Natural killer cell treated with Interleukin-12 subunit alpha and Interleukin-12 subunit beta and Interleukin-15 and Interleukin-18, amount 100 ng/mL, for 72 hours (primary cell): Measurements from ENCODE around the gene CAV1. TPM values are rescaled to one million over a fixed set of nuclear protein-coding genes. Genes with fewer than 3 reads are reported as not detected.
A peak's percentile ranks its signal among the peaks of the same experiment; 100 is the strongest.

Experiments
- ATAC-seq, 2 donors: fragments of 150-1000 bp; cut with Tn5 transposase in 1 of 2; sonication (Bioruptor Pico), chemical (Tn5 transposase) in 1 of 2; 2 replicates each; pipeline ENCODE4 v1.10.0; 2021
- DNase-seq: peaks from one replicate; pipeline ENCODE4 v3.0.0; 2022; ENCODE audit warnings: low spot score
- H3K27ac Mint-ChIP-seq, 2 donors: 1 replicate in 1 of 2; 2 replicates in 1 of 2; pipeline ENCODE4 v1.8.0; 2022; ENCODE audit warnings: mixed read lengths in 2 of 2, mild to moderate bottlenecking in 1 of 2, moderate library complexity in 1 of 2
- H3K27me3 Mint-ChIP-seq, 2 donors: 1 replicate in 1 of 2; 2 replicates in 1 of 2; pipeline ENCODE4 v1.8.0; 2022; ENCODE audit warnings: mixed read lengths in 2 of 2
- H3K36me3 Mint-ChIP-seq: one replicate; pipeline ENCODE4 v1.8.0; 2022; ENCODE audit warnings: mixed read lengths
- H3K4me1 Mint-ChIP-seq, 2 donors: 1 replicate in 1 of 2; 2 replicates in 1 of 2; pipeline ENCODE4 v1.8.0; 2022; ENCODE audit warnings: low read depth in 2 of 2, mixed read lengths in 2 of 2, mild to moderate bottlenecking in 1 of 2
- H3K4me3 Mint-ChIP-seq: one replicate; pipeline ENCODE4 v1.8.0; 2022; ENCODE audit warnings: mixed read lengths
- H3K9me3 Mint-ChIP-seq: 2 replicates; pipeline ENCODE4 v1.8.0; 2022; ENCODE audit warnings: mixed read lengths
- total RNA-seq, 2 donors: library from RNA; stranded (reverse); gene quantifications; one replicate each; pipeline ENCODE4 v1.2.3, GENCODE V29; 2022

CAV1 gene
- total RNA-seq, 2 donors from 2014 or later = not detected

DNA sequence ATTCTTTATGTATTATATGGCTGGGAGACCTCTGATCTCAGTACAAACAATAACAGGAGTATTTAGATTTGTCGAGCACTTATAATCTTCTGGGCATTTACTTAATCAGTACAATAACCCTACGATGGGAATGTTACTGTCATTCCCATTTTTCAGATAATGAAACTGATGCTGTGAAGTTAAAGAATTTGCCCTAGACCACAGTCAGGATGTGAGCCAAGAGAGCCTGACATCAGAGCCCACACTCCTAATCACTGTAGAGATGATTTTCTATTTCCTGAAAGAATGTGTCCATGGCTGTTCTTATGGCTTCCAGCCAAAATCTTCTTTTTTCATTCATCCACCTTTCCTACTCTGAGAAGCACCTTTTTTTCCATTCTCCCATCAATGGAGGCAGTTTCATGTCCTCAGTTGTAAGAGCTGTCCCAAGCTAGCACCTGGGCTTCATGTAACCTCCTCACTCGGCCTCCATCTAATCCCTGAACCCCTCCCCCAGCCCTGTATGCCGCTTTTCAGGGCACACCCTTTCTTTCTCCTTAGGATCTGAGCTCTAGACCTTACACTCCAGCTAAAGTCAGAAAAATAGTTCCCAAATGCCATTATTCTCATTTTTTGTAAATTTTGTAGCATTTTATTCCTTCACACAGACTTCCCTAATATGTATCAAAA is 12.2 kb upstream of the CAV1 start:
- DNase-seq = no peak
- Mint-ChIP-seq H3K27ac (peak overlapping the region in 1 of 2 donors; percentile 81), H3K27me3 (peaks cover 7 to 23% of the 10 kb centered on the region in 2 donors), H3K4me3 (peak overlapping the region; percentile 96), H3K36me3 (no peaks in the 10 kb centered on the region), H3K4me1 (peaks cover 16 to 24% of the 10 kb centered on the region in 2 donors), H3K9me3 (no peaks in the 10 kb centered on the region)
- ATAC-seq = no peak

DNA sequence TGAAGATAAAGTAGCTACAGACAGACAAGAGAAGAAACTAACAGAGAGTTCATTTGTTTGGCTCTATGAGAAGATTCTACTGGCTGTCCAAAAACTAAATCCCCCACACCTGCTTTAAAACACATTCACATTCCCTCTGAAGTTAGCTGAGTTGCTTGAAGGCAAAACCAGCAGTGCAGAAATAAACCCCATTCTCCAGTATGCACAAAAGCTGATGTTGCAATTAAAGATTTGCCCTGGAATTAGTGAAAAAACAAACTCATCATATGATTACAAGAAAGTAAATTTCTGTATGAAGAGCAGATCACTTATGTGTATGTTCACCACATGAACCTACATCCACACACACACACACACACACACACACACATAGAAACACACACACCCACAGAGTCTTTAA is 9.3 kb upstream of the CAV1 start:
- H3K27ac Mint-ChIP-seq = no peak overlapping the region
- ATAC-seq (no peak), DNase-seq (no peak)
- no peaks in the 10 kb centered on the region for H3K9me3 Mint-ChIP-seq
- no peaks in the 10 kb centered on the region for H3K36me3 Mint-ChIP-seq
- peaks cover 16 to 24% of the 10 kb centered on the region in 2 donors for H3K4me1 Mint-ChIP-seq
- H3K4me3 Mint-ChIP-seq = no peak overlapping the region
- peaks cover 12 to 24% of the 10 kb centered on the region in 2 donors for H3K27me3 Mint-ChIP-seq

DNA sequence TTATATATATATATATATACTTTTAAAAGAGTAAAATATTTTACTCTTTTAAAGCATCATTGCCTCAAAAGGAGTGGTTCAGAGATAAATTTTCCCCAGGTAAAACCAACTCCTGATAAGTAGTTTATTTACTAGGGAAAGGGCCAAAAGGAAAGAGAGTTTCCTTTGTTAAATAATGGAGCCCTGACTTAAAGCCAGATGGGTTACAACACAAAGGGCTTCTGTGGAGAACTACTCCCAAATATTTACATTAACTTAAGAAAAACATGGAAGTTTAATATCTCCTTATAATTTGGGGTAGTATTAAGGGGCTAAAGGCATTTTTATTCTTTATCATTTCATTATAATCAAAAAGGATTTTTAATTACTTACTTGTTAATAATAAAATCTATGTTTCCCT is 8.5 kb upstream of the CAV1 start:
- no peaks in the 10 kb centered on the region for H3K9me3 Mint-ChIP-seq
- ATAC-seq (no peak), DNase-seq (no peak)
- peaks cover 15 to 26% of the 10 kb centered on the region in 2 donors for H3K27me3 Mint-ChIP-seq
- no peak overlapping the region for H3K4me3 Mint-ChIP-seq
- peaks cover 12 to 17% of the 10 kb centered on the region in 2 donors for H3K4me1 Mint-ChIP-seq
- H3K27ac Mint-ChIP-seq = no peak overlapping the region
- H3K36me3 Mint-ChIP-seq = no peaks in the 10 kb centered on the region

DNA sequence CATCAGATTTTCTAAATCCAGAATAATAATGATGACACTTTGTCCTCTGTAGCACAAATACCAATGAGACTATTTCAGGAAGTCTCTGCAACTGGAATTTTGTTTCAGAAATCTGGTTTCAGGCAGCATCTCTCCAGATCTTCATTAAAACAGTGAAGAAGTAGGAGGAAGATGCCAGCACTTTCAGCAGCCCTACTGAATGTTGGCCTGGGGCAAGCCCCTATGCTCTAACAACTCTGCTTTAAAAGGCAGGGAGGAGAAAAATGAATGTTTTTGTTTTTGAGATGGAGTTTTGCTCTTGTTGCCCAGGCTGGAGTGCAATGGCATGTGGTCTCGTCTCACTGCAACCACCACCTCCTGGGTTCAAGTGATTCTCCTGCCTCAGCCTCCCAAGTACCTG is 7.2 kb upstream of the CAV1 start:
- H3K27me3 Mint-ChIP-seq = peaks cover 26 to 27% of the 10 kb centered on the region in 2 donors

DNA sequence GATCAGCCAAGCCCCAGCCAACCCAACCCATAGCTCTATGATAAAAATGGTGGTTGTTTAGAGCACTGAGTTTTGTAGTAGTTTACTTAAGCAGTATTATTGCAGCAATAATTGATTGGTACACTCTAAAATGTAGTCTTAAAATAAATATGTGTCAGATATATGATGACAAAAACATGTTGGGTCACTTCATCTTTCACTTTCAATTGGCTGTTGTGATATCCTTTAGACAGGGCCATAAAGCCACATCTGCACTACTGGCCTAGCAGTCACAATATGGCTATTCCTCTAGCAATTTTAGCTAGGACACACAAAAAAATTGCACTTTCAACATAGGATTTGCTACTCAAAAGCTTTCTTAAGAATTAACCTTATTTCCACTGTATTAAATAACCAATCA is 5.9 kb upstream of the CAV1 start:
- H3K4me1 Mint-ChIP-seq = no peaks in the 10 kb centered on the region
- H3K27ac Mint-ChIP-seq = no peak overlapping the region
- DNase-seq (no peak), ATAC-seq (no peak)
- peaks cover 30 to 40% of the 10 kb centered on the region in 2 donors for H3K27me3 Mint-ChIP-seq
- peaks cover 5% of the 10 kb centered on the region for H3K36me3 Mint-ChIP-seq
- H3K4me3 Mint-ChIP-seq = no peak overlapping the region
- no peaks in the 10 kb centered on the region for H3K9me3 Mint-ChIP-seq

More for the DNA sequence above, 7.2 kb upstream of the CAV1 start:
- peaks cover 0 to 4% of the 10 kb centered on the region in 2 donors for H3K4me1 Mint-ChIP-seq
- DNase-seq = no peak
- no peaks in the 10 kb centered on the region for H3K9me3 Mint-ChIP-seq
- no peak overlapping the region for H3K4me3 Mint-ChIP-seq
- no peak for ATAC-seq
- H3K27ac Mint-ChIP-seq = no peak overlapping the region
- H3K36me3 Mint-ChIP-seq = peaks cover 1% of the 10 kb centered on the region

DNA sequence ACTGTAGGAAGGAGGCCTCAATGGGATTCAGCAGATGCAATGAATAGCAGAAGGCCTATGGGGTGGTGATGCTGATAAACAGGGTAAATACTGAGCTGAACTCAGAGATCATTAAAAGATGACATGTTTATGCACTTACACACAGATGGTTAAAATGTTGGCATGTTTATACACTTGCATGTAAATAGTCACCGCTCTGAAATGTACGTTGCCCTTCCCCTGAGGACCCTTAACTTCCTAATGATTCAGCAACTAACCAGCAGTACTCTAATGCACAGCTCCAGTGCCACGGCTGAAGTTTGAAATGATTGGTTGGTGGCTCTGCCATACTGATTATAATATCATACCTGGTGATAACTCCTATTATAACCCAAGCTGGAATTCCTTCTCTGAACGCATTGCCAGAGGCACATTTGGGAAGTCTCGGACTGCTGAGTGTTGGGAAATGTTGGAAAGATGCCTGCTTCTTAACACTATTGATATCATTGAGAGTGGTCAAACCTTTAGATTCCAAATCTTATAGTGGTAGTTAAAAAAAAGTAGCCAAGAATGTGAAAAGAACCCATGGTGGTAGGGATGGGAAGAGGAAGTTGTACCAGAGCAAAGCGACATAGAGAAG is 3.7 kb upstream of the CAV1 start:
- no peak overlapping the region for H3K4me3 Mint-ChIP-seq
- DNase-seq (no peak), ATAC-seq (no peak)
- H3K9me3 Mint-ChIP-seq = no peaks in the 10 kb centered on the region
- H3K4me1 Mint-ChIP-seq = peaks cover 11 to 14% of the 10 kb centered on the region in 2 donors
- H3K36me3 Mint-ChIP-seq = peaks cover 5% of the 10 kb centered on the region
- H3K27ac Mint-ChIP-seq = no peak overlapping the region
- H3K27me3 Mint-ChIP-seq = peaks cover 38 to 53% of the 10 kb centered on the region in 2 donors

DNA sequence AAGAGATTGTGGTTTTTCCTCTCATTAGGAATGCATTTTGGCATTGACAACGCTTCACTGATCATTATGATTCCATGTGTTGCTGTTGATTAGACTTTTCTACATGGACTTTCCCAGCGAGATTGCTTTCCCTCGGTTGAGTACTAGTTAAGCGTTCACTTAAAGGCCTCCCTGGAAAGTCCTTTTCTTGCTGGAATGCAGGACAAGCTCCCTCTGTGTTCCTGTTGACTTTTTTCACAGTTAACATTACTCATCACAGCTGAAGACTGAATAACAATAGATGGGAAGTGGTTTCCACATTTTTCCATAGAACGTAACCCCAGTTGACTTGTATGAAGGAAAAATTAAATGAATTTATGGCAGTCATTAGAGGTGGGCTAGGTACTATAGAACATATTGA is 2.6 kb upstream of the CAV1 start:
- H3K27ac Mint-ChIP-seq = no peak overlapping the region
- DNase-seq = no peak
- H3K36me3 Mint-ChIP-seq = peaks cover 5% of the 10 kb centered on the region
- no peak for ATAC-seq
- no peaks in the 10 kb centered on the region for H3K9me3 Mint-ChIP-seq
- peaks cover 14 to 18% of the 10 kb centered on the region in 2 donors for H3K4me1 Mint-ChIP-seq
- H3K4me3 Mint-ChIP-seq = no peak overlapping the region
- peaks cover 45 to 64% of the 10 kb centered on the region in 2 donors for H3K27me3 Mint-ChIP-seq

DNA sequence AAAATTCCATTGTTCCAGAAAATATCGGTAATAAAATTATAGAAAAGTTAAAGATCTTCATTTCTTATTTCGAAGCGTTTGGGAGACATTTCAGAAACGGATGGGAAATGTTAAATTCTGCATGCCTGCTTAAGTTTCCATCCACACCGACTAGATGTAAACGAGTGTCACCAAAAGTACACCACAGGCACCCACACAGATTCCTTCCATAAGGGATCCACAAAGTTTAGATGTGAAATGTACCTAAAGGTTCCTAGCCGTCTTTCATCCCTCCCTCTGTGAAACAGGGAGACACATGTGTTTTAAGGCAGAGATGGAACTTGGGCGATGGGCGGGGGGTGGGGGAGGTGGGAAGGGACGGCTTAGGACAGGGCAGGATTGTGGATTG is 621 bp upstream of the CAV1 start:
- peaks cover 5% of the 10 kb centered on the region for H3K36me3 Mint-ChIP-seq
- no peaks in the 10 kb centered on the region for H3K9me3 Mint-ChIP-seq
- no peak for DNase-seq
- no peak for ATAC-seq
- no peak overlapping the region for H3K27ac Mint-ChIP-seq
- peak overlapping the region; percentile 27 for H3K4me3 Mint-ChIP-seq
- H3K4me1 Mint-ChIP-seq = peaks cover 14 to 18% of the 10 kb centered on the region in 2 donors
- peaks cover 55 to 72% of the 10 kb centered on the region in 2 donors for H3K27me3 Mint-ChIP-seq

DNA sequence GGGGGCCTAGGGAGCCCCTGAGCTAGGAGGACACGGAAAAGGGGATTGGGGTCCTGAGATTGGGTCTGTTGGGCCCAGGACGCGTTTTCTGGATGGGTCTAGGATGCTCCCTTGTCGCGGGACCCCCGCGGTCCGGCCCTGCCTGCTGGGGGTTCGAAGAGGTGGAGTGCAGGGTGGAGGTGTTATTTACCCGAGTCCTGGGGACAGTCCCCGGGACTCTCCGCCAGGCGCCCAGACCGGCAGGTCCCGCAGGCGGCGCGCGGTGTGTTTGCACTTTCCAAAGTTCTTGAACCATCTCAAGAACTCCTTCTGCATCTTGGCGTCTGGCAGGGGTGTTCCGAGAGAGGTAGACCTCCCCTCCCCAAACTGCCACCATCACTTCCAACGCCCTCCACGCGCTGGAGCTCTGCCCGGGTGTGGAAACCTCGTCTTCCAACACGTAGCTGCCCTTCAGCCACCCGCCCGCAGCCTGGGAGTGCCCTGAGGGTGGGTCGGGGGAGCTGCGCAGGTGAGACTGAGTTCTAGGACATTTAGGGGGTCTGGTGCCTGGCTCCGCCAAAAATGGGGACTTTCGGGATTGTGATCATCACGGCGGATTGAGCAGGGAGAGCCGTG is 569 bp downstream of the CAV1 start:
- Mint-ChIP-seq H3K27me3 (peaks cover 48 to 68% of the 10 kb centered on the region in 2 donors), H3K9me3 (no peaks in the 10 kb centered on the region), H3K4me3 (peak overlapping the region; percentile 86), H3K4me1 (peaks cover 14 to 18% of the 10 kb centered on the region in 2 donors), H3K36me3 (peaks cover 5% of the 10 kb centered on the region), H3K27ac (no peak overlapping the region)
- no peak for DNase-seq
- peak; percentile 59 to 73 for ATAC-seq

DNA sequence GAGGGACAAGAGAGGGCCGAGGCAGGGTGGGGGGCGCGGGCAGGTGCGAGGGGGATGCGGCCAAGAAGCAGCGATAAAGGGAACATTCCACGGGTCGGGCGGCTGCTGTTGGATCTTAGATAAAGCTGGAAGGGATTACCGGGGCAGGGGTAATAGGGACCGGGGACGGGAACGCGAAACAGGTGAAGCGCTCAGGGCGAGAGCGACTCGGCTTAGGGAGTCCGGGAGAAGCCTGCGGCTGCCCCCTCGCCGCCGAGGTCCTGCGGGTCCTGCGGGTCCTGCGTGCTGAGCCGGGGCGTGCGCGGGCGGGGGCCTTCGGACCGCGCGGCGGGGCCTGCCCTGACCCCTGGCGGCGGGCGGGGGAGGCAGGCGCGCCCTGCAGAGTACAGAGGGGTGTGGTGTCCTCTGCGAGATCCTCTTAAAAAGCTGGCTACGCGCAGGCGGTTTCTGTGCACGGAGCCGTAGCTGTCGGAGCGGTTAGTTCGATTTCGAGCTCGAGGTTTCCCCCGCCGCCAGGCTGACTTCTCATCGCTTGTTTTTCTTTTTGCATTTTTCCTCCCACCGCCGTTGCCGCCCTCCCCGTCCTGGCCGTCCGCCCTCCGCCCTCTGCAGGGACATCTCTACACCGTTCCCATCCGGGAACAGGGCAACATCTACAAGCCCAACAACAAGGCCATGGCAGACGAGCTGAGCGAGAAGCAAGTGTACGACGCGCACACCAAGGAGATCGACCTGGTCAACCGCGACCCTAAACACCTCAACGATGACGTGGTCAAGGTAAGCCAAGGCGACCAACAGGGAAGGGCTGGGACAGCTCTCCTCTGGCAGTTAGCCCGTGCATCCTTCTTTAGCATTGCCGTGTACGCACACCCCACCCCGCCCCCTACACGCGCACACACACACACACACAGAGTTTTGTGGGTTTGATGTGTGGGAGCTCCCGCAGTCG is 1.4 kb downstream of the CAV1 start:
- no peaks in the 10 kb centered on the region for H3K9me3 Mint-ChIP-seq
- peaks cover 14 to 18% of the 10 kb centered on the region in 2 donors for H3K4me1 Mint-ChIP-seq
- no peak overlapping the region for H3K27ac Mint-ChIP-seq
- ATAC-seq (peak; percentile 95 to 96), DNase-seq (peak; percentile 77)
- peaks cover 5% of the 10 kb centered on the region for H3K36me3 Mint-ChIP-seq
- H3K4me3 Mint-ChIP-seq = peak overlapping the region; percentile 86
- H3K27me3 Mint-ChIP-seq = peaks cover 51 to 72% of the 10 kb centered on the region in 2 donors

DNA sequence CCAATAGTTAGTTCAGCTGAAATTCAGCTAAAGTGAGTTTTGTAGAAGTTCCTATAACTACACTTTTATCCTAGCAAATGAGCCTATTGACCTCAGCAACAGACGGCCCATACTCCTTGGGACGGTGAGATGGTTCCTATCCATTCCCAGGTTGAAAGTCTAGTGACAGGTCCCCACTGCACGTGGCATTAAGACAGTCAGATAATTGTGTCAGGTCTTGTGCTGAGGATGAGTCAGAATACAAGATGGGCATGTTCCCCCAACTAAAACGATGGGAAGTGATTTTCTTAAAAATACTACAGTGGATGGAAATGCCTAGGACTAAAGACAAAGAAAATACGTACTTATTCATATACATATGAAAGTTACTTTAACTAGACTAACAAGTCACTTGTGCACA is 2.1 kb downstream of the CAV1 start:
- Mint-ChIP-seq H3K27ac (no peak overlapping the region), H3K4me3 (peak overlapping the region; percentile 86), H3K27me3 (peaks cover 50 to 65% of the 10 kb centered on the region in 2 donors), H3K36me3 (peaks cover 5% of the 10 kb centered on the region), H3K9me3 (no peaks in the 10 kb centered on the region), H3K4me1 (peaks cover 14 to 18% of the 10 kb centered on the region in 2 donors)
- DNase-seq (no peak), ATAC-seq (no peak)

DNA sequence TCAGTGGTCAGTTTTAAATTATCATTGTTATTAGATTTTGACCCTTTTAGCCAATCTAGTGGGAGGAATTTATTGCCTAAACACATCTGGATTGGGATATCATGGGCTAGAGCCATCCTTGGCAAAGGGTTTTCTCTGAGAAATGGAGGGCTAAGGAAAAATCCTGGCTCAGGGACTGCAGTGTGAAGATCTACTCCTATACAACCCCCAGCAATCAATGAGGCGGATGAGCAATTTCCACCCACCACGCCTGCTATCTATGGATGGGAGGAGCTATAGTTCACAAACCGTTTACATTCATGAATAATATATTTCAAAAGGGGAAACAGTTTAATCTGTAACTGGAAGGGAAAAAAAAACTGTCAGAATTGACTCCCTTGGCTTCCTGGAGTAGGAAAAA is 2.7 kb downstream of the CAV1 start:
- no peak overlapping the region for H3K27ac Mint-ChIP-seq
- peaks cover 5% of the 10 kb centered on the region for H3K36me3 Mint-ChIP-seq
- DNase-seq (no peak), ATAC-seq (no peak)
- peaks cover 54 to 63% of the 10 kb centered on the region in 2 donors for H3K27me3 Mint-ChIP-seq
- no peaks in the 10 kb centered on the region for H3K9me3 Mint-ChIP-seq
- peaks cover 14 to 18% of the 10 kb centered on the region in 2 donors for H3K4me1 Mint-ChIP-seq
- H3K4me3 Mint-ChIP-seq = no peak overlapping the region

DNA sequence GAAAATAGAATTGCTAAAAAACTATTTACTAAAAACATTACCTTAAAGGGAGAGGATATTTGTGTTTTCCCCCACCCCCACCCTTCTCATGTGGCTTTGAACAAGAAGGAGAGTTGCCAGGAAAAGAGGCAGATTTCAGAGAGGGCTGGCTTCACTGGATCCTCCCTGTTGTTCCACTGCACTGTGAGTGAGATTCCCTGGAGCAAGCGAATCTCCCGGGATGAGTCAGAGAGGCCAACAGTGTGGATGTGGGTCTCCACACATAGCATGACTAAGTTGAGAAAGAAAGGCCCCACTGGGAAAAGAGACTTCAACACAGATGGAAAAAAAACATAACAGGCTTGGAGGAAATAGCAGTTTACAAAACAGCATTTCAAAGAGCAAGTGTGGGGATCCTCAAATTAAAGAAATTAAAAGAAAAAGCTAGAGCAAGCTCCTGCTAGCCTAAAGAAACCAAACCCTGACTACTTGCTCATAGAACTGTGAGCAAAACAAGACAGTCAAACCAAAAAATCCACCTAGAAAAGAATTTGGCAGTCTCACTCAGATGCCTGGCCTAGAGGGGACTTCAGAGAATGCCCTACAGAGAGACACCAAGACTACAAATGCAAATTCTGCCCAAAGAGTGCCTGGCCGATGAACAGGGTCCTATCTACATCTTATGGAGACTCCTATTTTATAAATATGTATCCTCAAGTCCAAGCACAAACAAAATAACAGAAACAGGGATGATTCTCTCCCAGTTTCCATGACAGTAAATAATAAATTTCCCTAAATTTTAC is 3.4 kb downstream of the CAV1 start:
- peaks cover 49 to 59% of the 10 kb centered on the region in 2 donors for H3K27me3 Mint-ChIP-seq
- ATAC-seq = no peak
- H3K9me3 Mint-ChIP-seq = no peaks in the 10 kb centered on the region
- peaks cover 14 to 18% of the 10 kb centered on the region in 2 donors for H3K4me1 Mint-ChIP-seq
- DNase-seq = no peak
- no peak overlapping the region for H3K4me3 Mint-ChIP-seq
- no peak overlapping the region for H3K27ac Mint-ChIP-seq
- H3K36me3 Mint-ChIP-seq = no peaks in the 10 kb centered on the region
